ENCODE measurements around the gene HES1. TPM values are rescaled to one million over a fixed set of nuclear protein-coding genes. Genes with fewer than 3 reads are reported as not detected.

HES1 gene
- total and polyA plus RNA-seq, 2 experiments from 2014 or later: 42.7 to 60.8 TPM

DNA sequence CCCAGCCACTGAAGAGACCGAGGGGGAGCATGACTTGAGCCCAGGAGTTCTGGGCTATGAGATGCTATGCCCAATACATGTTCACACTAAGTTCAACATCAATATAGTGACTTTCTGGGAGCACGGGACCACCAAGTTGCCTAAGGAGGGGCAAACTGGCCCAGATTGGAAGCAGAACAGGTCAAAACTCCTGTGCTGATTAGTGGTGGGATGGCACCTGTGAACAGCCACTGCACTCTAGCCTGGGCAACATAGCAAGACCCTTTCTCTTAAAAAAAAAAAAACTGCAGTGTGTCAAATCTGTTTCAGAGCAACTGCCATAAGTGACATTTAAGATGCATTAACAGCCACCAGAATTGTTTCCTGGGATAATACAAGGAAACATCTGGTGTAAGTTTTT is 9.8 kb downstream of the HES1 start:
- no peaks in the 10 kb centered on the region for H3K9me2 ChIP-seq (ENCODE audit: insufficient read depth)
- no peak overlapping the region for H3K4me3 Mint-ChIP-seq
- H2AFZ ChIP-seq: no peak overlapping the region
- H3K79me2 ChIP-seq (replicated peaks; ENCODE audit: insufficient read depth): no peaks in the 10 kb centered on the region
- H3K4me2 ChIP-seq: no peak overlapping the region
- H3K4me1 ChIP-seq (ENCODE audit: insufficient read depth): peaks cover 11% of the 10 kb centered on the region
- ATAC-seq: no peak
- no peaks in the 10 kb centered on the region for H4K20me1 ChIP-seq (replicated peaks; ENCODE audit: insufficient read depth)
- H3K4me1 Mint-ChIP-seq: peaks cover 17% of the 10 kb centered on the region
- H3K4me3 ChIP-seq: no peak overlapping the region
- no peaks in the 10 kb centered on the region for H3K27me3 ChIP-seq (ENCODE audit: insufficient read depth)
- H3K27ac ChIP-seq (ENCODE audit: low read depth): no peak overlapping the region
- peaks cover 1% of the 10 kb centered on the region for H3K27me3 Mint-ChIP-seq (ENCODE audit: insufficient read depth, low read depth, poor library complexity)
- H3K27ac Mint-ChIP-seq: no peak overlapping the region
- no peak for DNase-seq (ENCODE audit: low spot score)
- H3F3A ChIP-seq (replicated peaks; ENCODE audit: low read depth): peaks cover 14% of the 10 kb centered on the region
- H3K36me3 ChIP-seq (ENCODE audit: insufficient read depth): no peaks in the 10 kb centered on the region
- no peaks in the 10 kb centered on the region for H3K9me3 Mint-ChIP-seq
- no peaks in the 10 kb centered on the region for H3K36me3 Mint-ChIP-seq (ENCODE audit: low read depth)
- TF ChIP-seq REST (IDR thresholded peaks at IDR 0.05; ENCODE audit: unreplicated experiment): no peak

- H3K4me2 ChIP-seq: no peak overlapping the region
- H3K4me3 Mint-ChIP-seq: no peak overlapping the region
- no peaks in the 10 kb centered on the region for H4K20me1 ChIP-seq (replicated peaks; ENCODE audit: insufficient read depth)
- peaks cover 2% of the 10 kb centered on the region for H3K27me3 Mint-ChIP-seq (ENCODE audit: insufficient read depth, low read depth, poor library complexity)
- H3K36me3 Mint-ChIP-seq (ENCODE audit: low read depth): no peaks in the 10 kb centered on the region
- H3K36me3 ChIP-seq (ENCODE audit: insufficient read depth): no peaks in the 10 kb centered on the region
- no peak overlapping the region for H3K4me3 ChIP-seq
- H3K27ac ChIP-seq (ENCODE audit: low read depth): no peak overlapping the region
- peak overlapping the region; percentile 83; the same call in 1 of the 2 replicates for H2AFZ ChIP-seq
- H3K4me1 ChIP-seq (ENCODE audit: insufficient read depth): peaks cover under 1% of the 10 kb centered on the region
- H3K9me2 ChIP-seq (ENCODE audit: insufficient read depth): no peaks in the 10 kb centered on the region
- H3K79me2 ChIP-seq (replicated peaks; ENCODE audit: insufficient read depth): no peaks in the 10 kb centered on the region
- ATAC-seq (no peak; the same call in 2 of the 3 replicates), DNase-seq (ENCODE audit: low spot score) (no peak)
- H3K4me1 Mint-ChIP-seq: peaks cover 7% of the 10 kb centered on the region
- H3F3A ChIP-seq (replicated peaks; ENCODE audit: low read depth): peaks cover 4% of the 10 kb centered on the region; the same call in 1 of the 2 replicates
- H3K9me3 Mint-ChIP-seq: no peaks in the 10 kb centered on the region
- H3K27ac Mint-ChIP-seq: no peak overlapping the region
- no peaks in the 10 kb centered on the region for H3K27me3 ChIP-seq (ENCODE audit: insufficient read depth)
- TF ChIP-seq CTCF (conservative IDR thresholded peaks at IDR 0.05; ENCODE audit: low read depth in 2 of 2) (no peak), EZH2 (IDR thresholded peaks at IDR 0.05; ENCODE audit: low read depth, unreplicated experiment) (no peak), JUNB (IDR thresholded peaks at IDR 0.05; ENCODE audit: unreplicated experiment) (no peak), CREB1 (CRISPR knock-in tag; IDR thresholded peaks at IDR 0.05; ENCODE audit: low read depth) (no peak), ZNF114 (CRISPR knock-in tag; IDR thresholded peaks at IDR 0.05) (no peak), ZNF331 (CRISPR knock-in tag; IDR thresholded peaks at IDR 0.05; ENCODE audit: low read depth) (no peak), STAT1 (IDR thresholded peaks at IDR 0.05; ENCODE audit: unreplicated experiment) (no peak), EZH2phosphoT487 (IDR thresholded peaks at IDR 0.05; ENCODE audit: unreplicated experiment) (no peak), NANOG (IDR thresholded peaks at IDR 0.05; ENCODE audit: borderline replicate concordance) (no peak), REST (IDR thresholded peaks at IDR 0.05; ENCODE audit: unreplicated experiment) (no peak), POLR2AphosphoS5 (IDR thresholded peaks at IDR 0.05; ENCODE audit: low read depth) (no peak), ETS1 (IDR thresholded peaks at IDR 0.05) (no peak)
These were observed 11.7 kb downstream of the HES1 start for GRCh38 chr3:194147679-194148078.
